IPS DF 19.7 (cell line): ENCODE results near the gene TIRAP.

Experiments used
- DNase-seq: peaks from one replicate; pipeline ENCODE4 v3.0.0-alpha.2; 2013; ENCODE audit warnings: low read depth, low spot score

The TIRAP gene

GRCh38 chr11:126341760-126342161 is 58.9 kb downstream of the TIRAP start:
- no peak for DNase-seq

- no peak for DNase-seq
Measured at GRCh38 chr11:126343051-126343450, 60.2 kb downstream of the TIRAP start.
